Astrocyte of the cerebellum (primary cell): ENCODE measurements around the gene PLPP2.

ENCODE experiments used
- DNase-seq: peaks from one replicate; pipeline ENCODE4 v3.0.0-alpha.2; 2011; ENCODE audit warnings: low read depth
- H3K4me3 ChIP-seq: 2 replicates; pipeline ENCODE4 v1.5.1; 2011; ENCODE audit warnings: mild to moderate bottlenecking, low read depth, low read length, moderate library complexity
- in situ Hi-C: cut with HindIII; loops from 2 replicates; pipeline ENCODE4 v1.10.0; 2017; ENCODE audit warnings: low sequenced_read_pairs
- TF ChIP-seq, protein P1 (sequence below): IDR thresholded peaks from 2 replicates; pipeline ENCODE4 v1.5.1; 2012; ENCODE audit warnings: low read length, low read depth, moderate library complexity, mild to moderate bottlenecking; ENCODE audit errors: missing control alignments

The PLPP2 gene

DNA sequence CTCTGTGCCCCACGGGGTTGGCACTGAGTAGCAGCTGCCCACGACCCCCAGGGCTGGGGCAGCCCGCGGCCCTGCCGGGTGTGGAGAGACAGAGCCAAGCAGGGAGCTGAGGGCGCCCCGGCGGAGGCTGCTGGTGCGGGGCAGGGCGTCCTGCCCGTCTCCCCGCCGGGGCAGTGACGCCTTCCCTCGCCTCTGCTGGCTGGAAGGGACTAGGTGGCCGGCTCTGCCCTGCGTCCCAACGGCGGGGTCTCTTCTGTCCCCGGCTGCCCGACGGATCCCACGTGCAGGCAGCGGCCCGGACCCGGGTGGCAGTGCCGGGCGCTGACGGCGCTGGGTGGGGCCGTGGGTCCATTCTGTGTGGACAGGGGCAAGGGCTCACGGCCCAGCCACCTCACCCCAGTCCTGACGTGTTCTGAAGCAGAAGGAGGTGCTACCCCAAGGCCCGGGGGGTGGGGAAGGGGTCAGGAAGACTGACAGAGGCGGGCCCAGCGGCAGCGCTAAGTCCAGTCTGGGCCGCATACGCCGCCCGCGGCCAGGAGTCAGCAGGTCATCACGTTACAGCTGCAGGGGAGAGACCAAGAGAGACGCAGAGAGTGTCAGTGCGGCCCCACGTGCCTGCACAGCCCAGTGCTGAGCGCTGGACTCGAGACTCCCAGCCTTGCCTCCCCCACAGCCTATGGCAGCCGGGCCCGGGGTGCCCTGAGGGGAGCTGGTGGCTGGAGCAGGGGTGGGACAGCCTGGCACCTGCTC, 15.1 kb upstream of the PLPP2 start:
- no peak overlapping the region for H3K4me3 ChIP-seq
- in situ Hi-C loops: loop anchor here (10.0 kb wide), 1 partner anchor 148 kb away; no protein-coding TSS in a partner anchor
- TF ChIP-seq, protein P1, sequence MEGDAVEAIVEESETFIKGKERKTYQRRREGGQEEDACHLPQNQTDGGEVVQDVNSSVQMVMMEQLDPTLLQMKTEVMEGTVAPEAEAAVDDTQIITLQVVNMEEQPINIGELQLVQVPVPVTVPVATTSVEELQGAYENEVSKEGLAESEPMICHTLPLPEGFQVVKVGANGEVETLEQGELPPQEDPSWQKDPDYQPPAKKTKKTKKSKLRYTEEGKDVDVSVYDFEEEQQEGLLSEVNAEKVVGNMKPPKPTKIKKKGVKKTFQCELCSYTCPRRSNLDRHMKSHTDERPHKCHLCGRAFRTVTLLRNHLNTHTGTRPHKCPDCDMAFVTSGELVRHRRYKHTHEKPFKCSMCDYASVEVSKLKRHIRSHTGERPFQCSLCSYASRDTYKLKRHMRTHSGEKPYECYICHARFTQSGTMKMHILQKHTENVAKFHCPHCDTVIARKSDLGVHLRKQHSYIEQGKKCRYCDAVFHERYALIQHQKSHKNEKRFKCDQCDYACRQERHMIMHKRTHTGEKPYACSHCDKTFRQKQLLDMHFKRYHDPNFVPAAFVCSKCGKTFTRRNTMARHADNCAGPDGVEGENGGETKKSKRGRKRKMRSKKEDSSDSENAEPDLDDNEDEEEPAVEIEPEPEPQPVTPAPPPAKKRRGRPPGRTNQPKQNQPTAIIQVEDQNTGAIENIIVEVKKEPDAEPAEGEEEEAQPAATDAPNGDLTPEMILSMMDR: no peak
- DNase-seq: no peak

DNA sequence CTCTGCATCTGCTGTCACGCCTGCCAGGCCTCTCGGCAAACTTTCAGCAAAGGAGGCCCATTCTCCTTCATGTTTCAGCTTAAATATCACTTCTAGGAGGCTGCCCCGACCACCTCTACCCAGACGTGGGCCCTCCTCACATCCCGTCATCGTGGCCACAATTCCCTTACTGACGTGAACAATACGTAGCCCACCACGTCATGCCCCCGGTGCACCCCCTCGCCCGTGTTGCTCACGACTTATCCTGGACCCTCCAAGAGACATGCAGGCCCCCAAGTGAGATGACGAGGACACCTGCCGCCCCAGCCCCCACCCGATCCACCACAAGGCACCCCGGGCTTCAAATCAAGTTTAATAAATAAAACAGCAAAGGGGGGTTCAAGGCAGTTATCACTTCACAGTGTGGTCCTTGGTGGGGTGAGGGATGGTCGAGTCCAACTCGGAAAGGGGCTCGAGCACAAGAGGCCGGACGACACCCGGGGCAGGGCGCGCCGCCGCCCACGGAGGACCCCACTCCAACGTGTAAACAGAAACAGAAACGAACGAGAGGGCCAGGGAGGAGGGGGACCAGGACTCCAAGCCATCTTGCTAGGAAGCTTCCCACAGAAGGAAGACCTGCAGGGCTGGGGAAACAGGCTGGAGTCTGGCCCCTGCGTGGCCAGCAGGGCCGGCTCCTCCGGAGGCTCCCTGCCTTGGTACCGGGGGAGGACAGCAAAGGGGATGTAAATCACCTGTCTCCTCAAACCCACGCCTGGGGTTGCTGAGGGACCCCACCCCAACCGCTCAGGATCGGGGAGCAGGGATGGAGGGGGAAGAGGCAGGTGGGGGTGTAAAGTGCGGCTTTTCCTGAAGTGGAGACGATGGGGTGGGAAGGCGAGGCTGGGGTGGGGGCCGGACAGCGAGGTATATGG, 14.3 kb upstream of the PLPP2 start:
- in situ Hi-C loops: loop anchor here (10.0 kb wide), 1 partner anchor 149 kb away; no protein-coding TSS in a partner anchor
- no peak overlapping the region for H3K4me3 ChIP-seq
- TF ChIP-seq, protein P1: no peak
- DNase-seq: no peak

DNA sequence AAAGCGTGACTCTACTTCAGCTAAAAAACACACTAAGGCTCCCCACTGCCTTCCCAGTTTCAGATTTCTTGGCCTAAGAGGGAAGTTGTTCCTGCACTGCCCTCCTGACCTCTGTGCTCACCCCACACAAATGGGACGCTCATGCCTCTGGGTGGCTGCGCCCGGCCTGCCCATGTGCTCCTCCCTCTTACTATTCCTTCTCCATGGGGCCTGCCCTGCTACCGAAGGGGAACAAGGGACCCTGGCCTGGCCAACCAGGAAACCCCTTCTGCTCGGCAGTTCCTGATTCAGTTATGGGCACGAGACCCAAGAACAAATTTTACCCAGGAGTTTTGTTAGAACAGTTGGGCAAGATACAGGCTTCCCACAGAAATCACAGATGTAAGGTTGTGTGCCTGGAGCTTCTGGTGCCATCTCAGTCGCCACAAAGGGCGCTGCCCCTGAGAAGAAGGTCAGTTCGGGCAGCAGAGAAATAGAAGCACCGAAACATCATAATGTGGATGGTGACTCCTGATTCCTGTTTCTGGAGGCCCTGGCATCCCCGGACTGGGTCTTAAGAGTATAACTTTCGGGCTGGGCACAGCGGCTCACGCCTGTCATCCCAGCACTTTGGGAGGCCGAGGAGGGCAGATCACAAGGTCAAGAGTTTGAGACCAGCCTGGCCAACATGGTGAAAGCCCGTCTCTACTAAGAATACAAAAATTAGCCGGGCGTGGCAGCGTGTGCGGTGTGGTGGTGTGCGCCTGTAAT, 5.4 kb upstream of the PLPP2 start:
- no peak for DNase-seq
- H3K4me3 ChIP-seq: no peak overlapping the region
- TF ChIP-seq, protein P1: no peak
- in situ Hi-C loops: no loop called here

DNA sequence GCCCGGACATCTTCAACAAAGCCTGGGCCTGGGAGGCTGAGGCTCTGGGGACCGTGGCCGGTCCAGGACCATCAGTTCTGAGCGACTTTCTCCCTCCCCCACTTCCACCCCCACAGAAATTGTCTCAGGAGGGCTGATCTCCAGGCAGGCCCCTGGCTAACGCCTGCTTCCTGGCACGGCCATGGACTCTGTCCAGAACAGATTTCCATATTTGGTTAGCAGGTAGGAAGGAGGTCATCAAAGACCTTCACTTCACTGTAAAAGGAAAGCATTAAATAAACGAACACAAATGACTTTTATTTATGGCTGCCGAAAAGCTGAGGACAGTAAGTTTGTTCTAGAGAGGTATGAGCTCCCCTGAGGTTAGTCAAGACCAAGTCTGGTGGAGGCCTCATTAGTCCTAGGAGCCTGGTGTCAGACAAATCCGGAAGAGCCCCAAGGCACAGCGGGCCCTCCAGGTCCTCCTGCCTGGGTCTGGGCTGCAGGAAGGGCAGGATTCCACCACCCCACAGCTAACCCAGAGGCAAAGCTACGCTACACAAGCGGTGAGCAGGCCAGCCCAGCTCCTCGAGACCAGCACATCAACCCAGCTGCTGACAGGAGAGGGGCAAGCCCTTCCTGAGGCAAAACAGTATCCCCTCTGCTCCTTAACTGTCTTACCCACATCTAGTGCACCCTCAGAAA, 4.6 kb upstream of the PLPP2 start:
- in situ Hi-C loops: no loop called here
- no peak for DNase-seq
- TF ChIP-seq, protein P1: no peak
- no peak overlapping the region for H3K4me3 ChIP-seq

DNA sequence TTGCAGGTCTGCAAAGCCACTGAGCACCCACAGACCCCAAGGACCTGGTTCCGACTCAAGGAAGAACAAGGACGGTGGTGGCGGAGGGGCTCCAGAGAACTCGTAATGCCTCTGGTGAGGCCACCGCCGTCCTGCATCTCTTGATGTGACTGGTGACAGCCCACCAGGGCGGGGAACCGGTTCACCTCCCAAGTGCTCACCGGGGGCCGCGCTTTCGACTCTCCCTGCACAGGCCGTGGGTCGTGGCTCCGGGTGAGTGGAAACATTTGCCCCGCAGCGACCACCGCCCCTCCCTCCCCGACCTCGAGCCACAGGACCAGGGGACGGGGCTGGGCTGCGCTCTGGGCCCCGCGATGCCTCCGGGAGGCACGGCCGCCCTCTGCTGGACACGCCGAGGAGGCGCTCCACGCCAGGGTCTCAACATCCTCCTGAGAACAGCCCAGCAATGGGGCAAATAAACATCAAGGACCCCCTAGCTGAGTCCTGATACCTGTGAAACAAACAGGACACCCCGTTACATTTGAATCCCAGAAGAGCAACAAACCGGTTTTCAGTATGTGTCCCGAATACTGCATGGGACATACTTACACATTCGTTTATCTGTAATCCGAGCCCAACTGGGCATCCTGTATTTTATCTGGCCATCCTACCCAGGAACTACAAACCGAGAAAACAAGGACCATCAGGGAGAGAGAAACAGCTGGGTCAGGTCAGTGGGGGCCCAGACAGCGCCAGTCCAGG, 3.9 kb upstream of the PLPP2 start:
- peak overlapping the region; percentile 5 for H3K4me3 ChIP-seq
- no peak for DNase-seq
- in situ Hi-C loops: no loop called here
- TF ChIP-seq, protein P1: peak; percentile 73
